Muscle of leg (tissue), 11 donors: Measurements from ENCODE around the gene A3GALT2. TPM values are rescaled to one million over a fixed set of nuclear protein-coding genes. Genes with fewer than 3 reads are reported as not detected.

Source experiments
- DNase-seq: peaks from one replicate; pipeline ENCODE4 v3.0.0; 2013
- H3K27ac ChIP-seq: one replicate; pipeline ENCODE4 v1.5.1; 2013; ENCODE audit warnings: mild to moderate bottlenecking, low read length, control low read depth
- H3K27me3 ChIP-seq: one replicate; pipeline ENCODE4 v1.6.1; 2013; ENCODE audit warnings: low read length; ENCODE audit not compliant: control insufficient read depth, insufficient read depth
- H3K36me3 ChIP-seq: one replicate; pipeline ENCODE4 v1.6.1; 2013; ENCODE audit warnings: low read length; ENCODE audit not compliant: control insufficient read depth, insufficient read depth
- H3K4me1 ChIP-seq: one replicate; pipeline ENCODE4 v1.6.1; 2013; ENCODE audit warnings: low read length; ENCODE audit not compliant: control insufficient read depth, insufficient read depth
- H3K4me3 ChIP-seq: one replicate; pipeline ENCODE4 v1.5.1; 2013; ENCODE audit warnings: low read length, control low read depth
- H3K9me3 ChIP-seq: replicated peaks from 2 replicates; pipeline ENCODE4 v1.6.1; 2013; ENCODE audit warnings: low read depth, low read length; ENCODE audit not compliant: control insufficient read depth
- WGBS: methylation state at CpG from one replicate; pipeline ENCODE4 v1.1.5; 2013; ENCODE audit warnings: missing lambda C conversion rate; ENCODE audit not compliant: insufficient coverage; 5-methylcytosine and 5-hydroxymethylcytosine counted together
- polyA plus RNA-seq, 8 donors: library from polyadenylated mRNA; unstranded; fragments of 120-200 nt; gene quantifications; one replicate each; pipeline versions ENCODE4 v1.2.1 to v1.2.3, GENCODE V29; 2013; ENCODE audit warnings: inconsistent platforms in 1 of 8, low replicate concordance in 1 of 8; ENCODE audit not compliant: insufficient read length in 8 of 8, insufficient read depth in 1 of 8
- total RNA-seq: library from RNA; stranded (reverse); fragments of 120-200 nt; gene quantifications from one replicate; pipeline ENCODE4 v1.2.4, GENCODE V29; 2013

A3GALT2 gene
- total and polyA plus RNA-seq, 9 donors, result 0.13 to 0.21 TPM; not detected in 7

- DNase-seq, result no peak
- H3K4me1 ChIP-seq, result peaks cover 13% of the 10 kb centered on the region
These were observed 15.9 kb downstream of the A3GALT2 start for GRCh38 chr1:33305016-33305415.

GRCh38 chr1:33302325-33302724 is 18.6 kb downstream of the A3GALT2 start:
- no peak overlapping the region for H3K27ac ChIP-seq
- no peak for DNase-seq

More at GRCh38 chr1:33305016-33305415, 15.9 kb downstream of the A3GALT2 start:
- WGBS, result 80% methylated on average over 1 of the region's 5 CpGs
- Histone ChIP-seq H3K4me3 (no peak overlapping the region), H3K27me3 (peaks cover 8% of the 10 kb centered on the region), H3K27ac (no peak overlapping the region), H3K9me3 (no peaks in the 10 kb centered on the region), H3K36me3 (peaks cover 11% of the 10 kb centered on the region)

GRCh38 chr1:33301273-33301984 is 19.5 kb downstream of the A3GALT2 start:
- Histone ChIP-seq H3K36me3 (peaks cover 41% of the 10 kb centered on the region), H3K27ac (no peak overlapping the region), H3K9me3 (no peaks in the 10 kb centered on the region), H3K27me3 (peaks cover 4% of the 10 kb centered on the region), H3K4me3 (no peak overlapping the region), H3K4me1 (peaks cover 12% of the 10 kb centered on the region)
- WGBS, result 84% methylated on average over 3 of the region's 4 CpGs
- no peak for DNase-seq

More at GRCh38 chr1:33302325-33302724, 18.6 kb downstream of the A3GALT2 start:
- Histone ChIP-seq H3K4me1 (peaks cover 16% of the 10 kb centered on the region), H3K36me3 (peaks cover 34% of the 10 kb centered on the region), H3K9me3 (no peaks in the 10 kb centered on the region), H3K27me3 (peaks cover 8% of the 10 kb centered on the region), H3K4me3 (no peak overlapping the region)
- 100% methylated on average over 1 of the region's 1 CpG for WGBS

- DNase-seq, result peak; percentile 81
- Histone ChIP-seq H3K36me3 (peaks cover 48% of the 10 kb centered on the region), H3K4me3 (no peak overlapping the region), H3K27ac (no peak overlapping the region), H3K4me1 (peaks cover 10% of the 10 kb centered on the region), H3K27me3 (no peaks in the 10 kb centered on the region), H3K9me3 (no peaks in the 10 kb centered on the region)
- WGBS, result 60% methylated on average over 1 of the region's 5 CpGs
These were observed 20.2 kb downstream of the A3GALT2 start for GRCh38 chr1:33300673-33301072.

GRCh38 chr1:33299461-33300155 is 21.3 kb downstream of the A3GALT2 start:
- 87% methylated on average over 7 of the region's 15 CpGs for WGBS
- H3K36me3 ChIP-seq, result peaks cover 57% of the 10 kb centered on the region

GRCh38 chr1:33298623-33299277 is 22.1 kb downstream of the A3GALT2 start:
- Histone ChIP-seq H3K4me3 (no peak overlapping the region), H3K36me3 (peaks cover 66% of the 10 kb centered on the region), H3K4me1 (peaks cover 15% of the 10 kb centered on the region), H3K27ac (no peak overlapping the region), H3K9me3 (no peaks in the 10 kb centered on the region), H3K27me3 (no peaks in the 10 kb centered on the region)
- DNase-seq, result peak; percentile 63
- WGBS, result 68% methylated on average over 17 of the region's 18 CpGs

More at GRCh38 chr1:33299461-33300155, 21.3 kb downstream of the A3GALT2 start:
- peaks cover 15% of the 10 kb centered on the region for H3K4me1 ChIP-seq
- no peak overlapping the region for H3K4me3 ChIP-seq
- no peaks in the 10 kb centered on the region for H3K9me3 ChIP-seq
- no peak overlapping the region for H3K27ac ChIP-seq
- DNase-seq, result no peak
- no peaks in the 10 kb centered on the region for H3K27me3 ChIP-seq

- no peak overlapping the region for H3K4me3 ChIP-seq
- peaks cover 15% of the 10 kb centered on the region for H3K4me1 ChIP-seq
- DNase-seq, result no peak
- WGBS, result 71% methylated on average over 1 of the region's 4 CpGs
- no peaks in the 10 kb centered on the region for H3K27me3 ChIP-seq
- peaks cover 72% of the 10 kb centered on the region for H3K36me3 ChIP-seq
- no peak overlapping the region for H3K27ac ChIP-seq
- H3K9me3 ChIP-seq, result no peaks in the 10 kb centered on the region
These were observed 22.8 kb downstream of the A3GALT2 start for GRCh38 chr1:33297911-33298622.

- DNase-seq, result no peak
- peaks cover 15% of the 10 kb centered on the region for H3K4me1 ChIP-seq
- H3K9me3 ChIP-seq, result no peaks in the 10 kb centered on the region
- H3K4me3 ChIP-seq, result no peak overlapping the region
- no peak overlapping the region for H3K27ac ChIP-seq
- peaks cover 78% of the 10 kb centered on the region for H3K36me3 ChIP-seq
- H3K27me3 ChIP-seq, result no peaks in the 10 kb centered on the region
- 96% methylated on average over 3 of the region's 4 CpGs for WGBS
These were observed 24.1 kb downstream of the A3GALT2 start for GRCh38 chr1:33296824-33297223.

GRCh38 chr1:33296082-33296458 is 24.8 kb downstream of the A3GALT2 start:
- peaks cover 76% of the 10 kb centered on the region for H3K36me3 ChIP-seq
- peaks cover 14% of the 10 kb centered on the region for H3K4me1 ChIP-seq
- H3K27me3 ChIP-seq, result no peaks in the 10 kb centered on the region
- 82% methylated on average over 9 of the region's 9 CpGs for WGBS
- no peak overlapping the region for H3K4me3 ChIP-seq
- no peak overlapping the region for H3K27ac ChIP-seq
- H3K9me3 ChIP-seq, result no peaks in the 10 kb centered on the region
- DNase-seq, result no peak
